Activated CD4-positive, alpha-beta T cell treated with anti-CD3 and anti-CD28 coated beads for 36 hours (primary cell): ENCODE results near the gene PIH1D1. TPM values are rescaled to one million over a fixed set of nuclear protein-coding genes. Genes with fewer than 3 reads are reported as not detected.
"Not testable (repeated sequence)": the region's sequence is repeated elsewhere in the genome, so short reads cannot be mapped to it uniquely, and the experiment has no call there.

Source experiments
- ATAC-seq: fragments of 200-7000 bp; cut with Tn5 transposase; one replicate; pipeline ENCODE4 v1.10.0; 2021; ENCODE audit warnings: mild to moderate bottlenecking, moderate library complexity
- CTCF ChIA-PET: fragments of 350-600 bp; sonication (Branson Sonifier 250); formaldehyde crosslinking; loops from one replicate; lab custom pipeline; 2021; ENCODE audit warnings: antibody characterized with exemption; lab: Charles Lee
- POLR2A ChIA-PET: fragments of 350-600 bp; sonication (Branson Sonifier 250); formaldehyde crosslinking; loops from one replicate; lab custom pipeline; 2021; ENCODE audit warnings: antibody characterized with exemption, inconsistent platforms; lab: Charles Lee
- DNase-seq: peaks from one replicate; pipeline ENCODE4 v3.0.0-alpha.2; 2020
- H3K27ac Mint-ChIP-seq: one replicate; pipeline ENCODE4 v1.8.0; 2021; ENCODE audit warnings: mixed read lengths
- H3K27me3 Mint-ChIP-seq: one replicate; pipeline ENCODE4 v1.8.0; 2021; ENCODE audit warnings: mixed read lengths
- H3K36me3 Mint-ChIP-seq: one replicate; pipeline ENCODE4 v1.8.0; 2021; ENCODE audit warnings: low read depth, mixed read lengths
- H3K4me1 Mint-ChIP-seq: one replicate; pipeline ENCODE4 v1.8.0; 2021; ENCODE audit warnings: mixed read lengths
- H3K4me3 Mint-ChIP-seq: one replicate; pipeline ENCODE4 v1.8.0; 2021; ENCODE audit warnings: mild to moderate bottlenecking, moderate library complexity, mixed read lengths
- H3K9me3 Mint-ChIP-seq: one replicate; pipeline ENCODE4 v1.8.0; 2021; ENCODE audit warnings: low read depth, mixed read lengths
- intact Hi-C, 2 experiments: fragments of 100-400 bp; cut with DNase I in 1 of 2; cut with micrococcal nuclease in 1 of 2; formaldehyde crosslinking; loops; one replicate each; pipeline versions ENCODE4 v1.14.2 to v1.15.1; 2022 to 2024; cut with DNase I, micrococcal nuclease
- total RNA-seq, 2 experiments: library from RNA; stranded (reverse); gene quantifications; one replicate each; pipeline ENCODE4 v1.2.3, GENCODE V29; 2021

Gene PIH1D1
- total RNA-seq, 2 experiments from 2014 or later = 117 to 138 TPM

DNA sequence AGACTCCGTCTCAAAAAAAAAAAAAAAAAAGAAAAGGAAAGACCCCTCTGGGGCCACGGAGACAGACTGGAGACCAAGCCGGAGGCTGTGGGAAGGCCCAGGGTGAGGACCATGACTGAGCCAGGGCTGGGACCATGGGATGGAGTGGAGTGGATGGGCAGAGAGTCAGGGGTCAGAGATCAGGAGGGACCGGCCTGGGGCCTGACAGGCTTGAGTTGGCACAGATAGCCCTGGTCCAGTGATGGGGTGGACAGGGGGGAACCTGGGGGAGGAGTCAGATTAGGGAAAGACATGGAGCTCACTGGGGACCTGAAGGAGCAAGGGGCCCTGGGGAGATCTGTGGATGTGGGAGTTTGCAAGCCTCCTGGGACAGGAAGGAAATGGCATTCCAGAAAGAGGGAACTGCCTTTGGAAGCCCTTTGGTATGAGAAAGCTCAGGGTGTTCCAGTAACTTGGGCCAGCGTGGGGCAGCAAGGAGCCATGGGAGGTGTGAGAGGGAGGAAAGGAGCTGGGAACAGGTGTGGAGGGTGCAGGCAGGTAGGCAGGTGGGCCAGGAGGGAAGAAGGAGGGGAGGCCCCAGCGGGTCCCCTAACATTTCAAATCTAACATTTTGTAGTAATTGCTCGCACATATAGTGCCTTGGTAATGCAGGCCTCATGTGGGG is 29.5 kb upstream of the PIH1D1 start:
- no peak for ATAC-seq
- Mint-ChIP-seq H3K36me3 (peaks cover 30% of the 10 kb centered on the region), H3K27ac (peak overlapping the region; percentile 51), H3K4me1 (peaks cover 14% of the 10 kb centered on the region), H3K9me3 (no peaks in the 10 kb centered on the region), H3K27me3 (no peaks in the 10 kb centered on the region), H3K4me3 (no peak overlapping the region)
- POLR2A ChIA-PET = no interaction called here
- DNase-seq = no peak
- intact Hi-C loops = no loop called here
- CTCF ChIA-PET = interaction anchor here (0.5 kb wide), 1 partner anchor 26 kb away, joined by 3 read pairs; no protein-coding TSS in a partner anchor

GRCh38 chr19:49479975-49480628 is 28.5 kb upstream of the PIH1D1 start:
- DNase-seq = no peak
- Mint-ChIP-seq H3K36me3 (peaks cover 25% of the 10 kb centered on the region), H3K4me1 (peaks cover 18% of the 10 kb centered on the region), H3K9me3 (no peaks in the 10 kb centered on the region), H3K27me3 (no peaks in the 10 kb centered on the region), H3K27ac (no peak overlapping the region), H3K4me3 (no peak overlapping the region)
- CTCF ChIA-PET = no interaction called here
- POLR2A ChIA-PET = no interaction called here
- ATAC-seq = no peak
- intact Hi-C loops = no loop called here

DNA sequence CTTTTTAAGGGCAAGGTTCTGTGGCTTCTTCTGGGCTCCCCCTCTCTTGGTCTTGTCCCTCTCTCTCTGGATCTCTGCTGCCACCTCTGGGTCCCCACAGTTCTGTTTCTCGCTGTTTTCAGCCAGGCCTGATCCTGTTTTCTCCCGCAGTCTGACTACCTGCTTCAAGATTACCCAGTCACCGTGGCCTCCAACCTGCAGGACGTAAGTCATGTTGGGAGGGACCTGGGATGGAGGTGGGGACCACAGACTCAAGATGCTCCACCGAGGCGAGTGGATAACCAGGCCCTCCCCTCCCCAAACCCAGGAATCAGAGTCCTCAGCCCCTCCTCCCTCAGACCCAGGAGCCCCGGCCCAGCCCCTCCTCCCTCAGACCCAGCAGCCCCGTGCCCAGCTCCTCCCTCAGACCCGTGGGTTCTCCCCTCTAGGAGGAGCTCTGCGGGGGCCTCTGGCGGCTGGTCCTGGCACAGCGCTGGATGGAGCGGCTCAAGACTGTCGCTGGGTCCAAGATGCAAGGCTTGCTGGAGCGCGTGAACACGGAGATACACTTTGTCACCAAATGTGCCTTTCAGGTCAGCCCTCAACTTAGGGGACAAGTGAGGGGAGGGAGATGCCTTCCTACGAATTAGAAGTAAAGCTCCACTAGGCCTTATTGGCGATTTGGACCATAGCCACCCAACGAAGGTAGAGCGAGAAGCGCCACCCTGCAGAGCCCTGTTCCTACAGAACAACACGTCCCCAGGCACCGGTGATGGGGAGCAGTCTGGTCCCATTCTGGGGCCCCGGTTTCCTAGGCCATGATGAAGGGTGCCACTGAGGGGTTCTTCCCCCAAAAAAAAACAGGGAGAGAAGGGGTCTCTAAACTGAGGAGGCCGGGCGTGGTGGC is 24.6 kb upstream of the PIH1D1 start:
- no peaks in the 10 kb centered on the region for H3K27me3 Mint-ChIP-seq
- CTCF ChIA-PET = interaction anchor here (0.6 to 2.8 kb wide), 17 partner anchors 9 to 250 kb away, joined by 3 to 15 read pairs (median 4); partner anchors contain the start of gene RPL13A
- intact Hi-C loops = loop anchor here in 1 of 2 experiments (1.0 to 2.0 kb wide), 2 partner anchors 84 to 209 kb away; no protein-coding TSS in a partner anchor
- ATAC-seq = peak; percentile 80
- peak overlapping the region; percentile 73 for H3K4me3 Mint-ChIP-seq
- peaks cover 16% of the 10 kb centered on the region for H3K36me3 Mint-ChIP-seq
- H3K4me1 Mint-ChIP-seq = peaks cover 37% of the 10 kb centered on the region
- H3K9me3 Mint-ChIP-seq = no peaks in the 10 kb centered on the region
- H3K27ac Mint-ChIP-seq = peak overlapping the region; percentile 84
- DNase-seq = peak; percentile 91
- POLR2A ChIA-PET = interaction anchor here (1.2 to 2.1 kb wide), 3 partner anchors 15 to 20 kb away, joined by 3 to 6 read pairs (median 6); partner anchors contain the start of gene RPS11

DNA sequence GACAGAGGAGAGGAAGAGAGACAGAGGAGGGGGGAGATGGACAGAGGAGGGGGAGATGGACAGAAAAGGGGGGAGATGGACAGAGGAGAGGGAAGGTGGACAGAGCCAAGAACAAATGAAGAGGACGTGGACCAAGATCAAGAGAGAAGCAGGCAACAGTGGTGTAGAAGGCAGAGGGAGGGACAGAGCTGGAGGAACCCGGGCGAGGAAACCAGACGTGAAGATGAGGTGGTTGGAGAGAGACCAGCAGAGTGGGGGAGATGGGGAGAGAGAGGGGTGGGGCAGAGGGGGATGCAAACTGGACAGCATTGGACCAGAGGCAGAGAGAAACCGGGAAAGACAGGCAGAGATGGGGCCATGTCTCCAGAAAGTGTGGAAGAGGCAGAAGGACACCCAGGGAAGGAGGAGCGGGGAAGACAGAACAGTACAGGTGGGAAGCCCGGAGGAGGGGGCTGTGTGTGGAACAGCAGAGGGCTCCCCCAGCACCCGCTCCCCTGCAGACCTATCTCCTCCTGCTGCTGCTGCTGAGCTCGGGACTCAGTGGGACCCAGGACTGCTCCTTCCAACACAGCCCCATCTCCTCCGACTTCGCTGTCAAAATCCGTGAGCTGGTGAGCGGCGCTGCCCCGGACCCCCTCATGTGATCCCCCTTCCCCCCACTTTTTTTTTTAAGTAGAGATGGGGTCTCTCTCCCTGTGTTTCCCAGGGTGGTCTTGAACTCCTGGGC is 23.7 kb upstream of the PIH1D1 start:
- intact Hi-C loops = loop anchor here in 1 of 2 experiments (2.0 kb wide), 1 partner anchor 209 kb away; no protein-coding TSS in a partner anchor
- H3K4me3 Mint-ChIP-seq = peak overlapping the region; percentile 73
- ChIA-PET CTCF (interaction anchor here (0.6 to 2.8 kb wide), 14 partner anchors 10 to 249 kb away, joined by 3 to 15 read pairs (median 4); partner anchors contain the start of genes PIH1D1 and RPL13A), POLR2A (interaction anchor here (1.2 to 1.6 kb wide), 2 partner anchors 16 to 20 kb away, joined by 3 to 6 read pairs; partner anchors contain the start of gene RPS11)
- H3K36me3 Mint-ChIP-seq = peaks cover 12% of the 10 kb centered on the region
- no peaks in the 10 kb centered on the region for H3K9me3 Mint-ChIP-seq
- peak overlapping the region; percentile 84 for H3K27ac Mint-ChIP-seq
- peaks cover 46% of the 10 kb centered on the region for H3K4me1 Mint-ChIP-seq
- no peaks in the 10 kb centered on the region for H3K27me3 Mint-ChIP-seq
- DNase-seq = peak; percentile 49
- ATAC-seq = no peak

DNA sequence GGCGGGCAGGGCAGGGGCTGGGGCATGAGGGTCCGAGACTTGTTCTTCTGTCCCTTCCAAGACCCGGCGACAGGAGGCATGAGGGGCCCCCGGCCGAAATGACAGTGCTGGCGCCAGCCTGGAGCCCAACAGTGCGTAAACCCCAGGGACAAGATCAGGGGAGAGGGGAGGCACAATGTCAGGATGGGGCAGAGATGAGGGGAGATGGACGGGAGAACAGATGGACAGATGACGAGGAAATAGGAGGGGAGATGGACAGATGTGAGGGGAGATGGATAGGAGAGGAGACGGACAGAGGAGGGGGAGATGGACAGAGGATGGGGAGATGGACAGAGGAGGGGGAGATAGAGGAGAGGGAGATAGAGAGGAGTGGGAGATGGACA is 22.9 kb upstream of the PIH1D1 start:
- intact Hi-C loops = loop anchor here (1.0 to 2.0 kb wide), 10 partner anchors 13 to 389 kb away; partner anchors contain the start of genes RPL13A (in 2 of the 2), ALDH16A1 (in 1 of the 2), DKKL1 (in 1 of the 2) and RPS11 (in 1 of the 2)
- DNase-seq (no peak), ATAC-seq (no peak)
- Mint-ChIP-seq H3K27ac (peak overlapping the region; percentile 84), H3K4me1 (peaks cover 54% of the 10 kb centered on the region), H3K27me3 (no peaks in the 10 kb centered on the region), H3K4me3 (peak overlapping the region; percentile 73), H3K36me3 (peaks cover 7% of the 10 kb centered on the region), H3K9me3 (no peaks in the 10 kb centered on the region)
- ChIA-PET POLR2A (no interaction called here), CTCF (interaction anchor here (0.9 to 2.3 kb wide), 3 partner anchors 36 to 85 kb away, joined by 3 to 12 read pairs (median 3); no protein-coding TSS in a partner anchor)

DNA sequence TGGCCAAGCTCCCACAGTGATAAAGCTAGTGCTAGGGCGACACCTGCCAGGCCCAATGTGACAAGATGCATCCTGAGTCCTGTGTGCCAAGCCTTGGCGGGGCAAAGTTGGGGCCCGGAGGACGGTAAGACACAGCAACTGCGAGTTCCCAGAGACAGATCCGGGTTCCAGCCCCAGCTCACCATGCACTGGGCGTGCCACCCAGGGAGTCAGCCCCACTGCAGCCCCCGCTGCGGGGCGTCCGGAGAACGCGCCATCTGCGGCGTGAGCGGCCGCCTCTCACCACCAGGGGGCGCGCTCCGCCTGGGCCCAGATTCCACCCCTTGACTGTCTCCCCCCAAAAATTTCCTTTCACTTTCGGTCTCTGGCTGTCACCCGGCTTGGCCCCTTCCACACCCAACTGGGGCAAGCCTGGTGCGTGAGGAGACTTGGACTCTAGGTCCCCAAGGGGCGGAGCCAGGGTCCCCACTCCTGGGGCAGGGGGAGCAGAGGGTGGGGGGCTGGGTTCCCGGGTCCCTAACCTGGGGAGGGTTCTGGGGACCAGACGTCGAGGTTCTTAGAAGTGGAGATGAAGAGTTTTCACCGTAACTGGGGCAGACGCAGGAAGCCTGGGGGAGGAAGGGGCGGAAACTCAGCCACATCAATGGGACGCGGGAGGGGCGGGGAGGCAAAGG is 22.4 kb upstream of the PIH1D1 start, which contains the start of gene FLT3LG:
FLT3LG (plus strand) TSS at position 348 of the 674 bp plus-strand sequence. CDS start 425 bp downstream, outside the sequence.
- Mint-ChIP-seq H3K9me3 (no peaks in the 10 kb centered on the region), H3K4me3 (peak within 1 kb of the TSS; percentile 73), H3K36me3 (peaks cover 9% of the 10 kb centered on the region), H3K27ac (peak within 1 kb of the TSS; percentile 84), H3K27me3 (no peaks in the 10 kb centered on the region), H3K4me1 (peaks cover 58% of the 10 kb centered on the region)
- peak; percentile 47 for ATAC-seq
- ChIA-PET CTCF (interaction anchor here (0.8 to 2.2 kb wide), 8 partner anchors 14 to 91 kb away, joined by 3 to 7 read pairs (median 4); no protein-coding TSS in a partner anchor), POLR2A (interaction anchor here (0.5 to 1.4 kb wide), 5 partner anchors 17 to 431 kb away, joined by 3 to 4 read pairs (median 3); no protein-coding TSS in a partner anchor)
- DNase-seq = peak; percentile 94
- intact Hi-C loops = loop anchor here (1.0 to 2.0 kb wide), 10 partner anchors 13 to 389 kb away; partner anchors contain the start of genes RPL13A (in 2 of the 2), ALDH16A1 (in 1 of the 2), DKKL1 (in 1 of the 2) and RPS11 (in 1 of the 2)

DNA sequence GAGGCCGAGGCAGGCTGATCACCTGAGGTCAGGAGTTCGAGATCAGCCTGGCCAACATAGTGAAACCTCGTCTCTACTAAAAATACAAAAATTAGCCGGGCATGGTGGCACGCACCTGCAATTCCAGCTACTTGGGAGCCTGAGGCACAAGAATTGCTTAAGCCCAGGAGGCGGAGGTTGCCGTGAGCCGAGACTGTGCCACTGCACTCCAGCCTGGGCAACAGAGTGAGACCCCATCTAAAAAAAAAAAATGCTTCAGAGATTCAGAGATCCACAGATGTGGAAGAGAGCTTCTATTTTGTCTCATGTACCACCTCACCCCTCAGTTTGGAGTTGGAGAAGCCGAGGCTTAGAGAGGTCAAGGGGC is 21.9 kb upstream of the PIH1D1 start:
- H3K27me3 Mint-ChIP-seq, ATAC-seq, H3K36me3 Mint-ChIP-seq, H3K9me3 Mint-ChIP-seq, intact Hi-C loops, DNase-seq: not testable (repeated sequence)
- ChIA-PET CTCF (interaction anchor here (0.8 to 2.2 kb wide), 8 partner anchors 14 to 91 kb away, joined by 3 to 7 read pairs (median 4); no protein-coding TSS in a partner anchor), POLR2A (interaction anchor here (0.5 to 1.4 kb wide), 5 partner anchors 17 to 432 kb away, joined by 3 to 4 read pairs (median 3); no protein-coding TSS in a partner anchor)
- peaks cover 60% of the 10 kb centered on the region for H3K4me1 Mint-ChIP-seq
- peak overlapping the region; percentile 84 for H3K27ac Mint-ChIP-seq
- H3K4me3 Mint-ChIP-seq = peak overlapping the region; percentile 73

DNA sequence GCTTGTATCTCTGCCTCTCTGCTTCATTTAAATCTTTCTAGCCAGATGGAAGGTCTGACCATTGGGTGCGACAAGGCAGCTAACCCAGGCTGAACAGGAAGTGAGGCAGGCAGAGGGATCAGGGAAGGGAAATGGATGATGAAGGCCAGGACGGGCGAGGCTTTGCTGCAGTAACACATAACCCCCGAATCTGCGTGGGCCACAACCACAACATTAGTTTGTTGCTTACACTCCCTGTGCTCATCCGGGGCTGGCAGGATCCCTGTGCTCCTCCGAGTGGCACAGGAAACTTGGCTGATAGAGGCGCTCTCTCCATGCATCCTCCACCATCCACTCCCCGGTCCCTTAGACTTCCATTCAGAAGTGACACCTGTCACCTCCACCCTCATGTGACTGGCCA is 21.3 kb upstream of the PIH1D1 start:
- peak; percentile 45 for DNase-seq
- Mint-ChIP-seq H3K4me3 (peak overlapping the region; percentile 73), H3K9me3 (no peaks in the 10 kb centered on the region), H3K4me1 (peaks cover 62% of the 10 kb centered on the region), H3K27ac (peak overlapping the region; percentile 84), H3K27me3 (no peaks in the 10 kb centered on the region), H3K36me3 (peaks cover 10% of the 10 kb centered on the region)
- no peak for ATAC-seq
- CTCF ChIA-PET = interaction anchor here (0.7 to 2.2 kb wide), 9 partner anchors 13 to 206 kb away, joined by 3 to 7 read pairs (median 4); no protein-coding TSS in a partner anchor
- intact Hi-C loops = no loop called here
- POLR2A ChIA-PET = interaction anchor here (1.3 to 1.4 kb wide), 2 partner anchors 16 to 205 kb away, joined by 3 read pairs; no protein-coding TSS in a partner anchor

- H3K27me3 Mint-ChIP-seq = no peaks in the 10 kb centered on the region
- POLR2A ChIA-PET = interaction anchor here (0.5 to 1.9 kb wide), 3 partner anchors 18 to 566 kb away, joined by 3 to 18 read pairs (median 4); partner anchors contain the start of genes ALDH16A1 and PIH1D1
- H3K36me3 Mint-ChIP-seq = peaks cover 5% of the 10 kb centered on the region
- intact Hi-C loops = loop anchor here (1.0 kb wide), 3 partner anchors 17 to 244 kb away; partner anchors contain the start of gene ALDH16A1 (in 1 of the 2)
- ATAC-seq = peak; percentile 0
- CTCF ChIA-PET = interaction anchor here (0.6 to 3.5 kb wide), 15 partner anchors 12 to 245 kb away, joined by 3 to 23 read pairs (median 4); partner anchors contain the start of genes ALDH16A1 and PIH1D1
- no peaks in the 10 kb centered on the region for H3K9me3 Mint-ChIP-seq
- no peak overlapping the region for H3K4me3 Mint-ChIP-seq
- peak overlapping the region; percentile 80 for H3K27ac Mint-ChIP-seq
- no peak for DNase-seq
- H3K4me1 Mint-ChIP-seq = peaks cover 53% of the 10 kb centered on the region
Observed at GRCh38 chr19:49470615-49470978, 19.0 kb upstream of the PIH1D1 start.
